BJ (cell line): Measurements from ENCODE around the gene DSCAML1. TPM values are rescaled to one million over a fixed set of nuclear protein-coding genes. Genes with fewer than 3 reads are reported as not detected.

Experiments used
- CTCF ChIA-PET: fragments of 350-600 bp; formaldehyde crosslinking; extraction: SDS; loops from one replicate; lab custom pipeline; 2021; ENCODE audit warnings: antibody characterized with exemption, inconsistent platforms; lab: Yijun Ruan, JAX
- POLR2A ChIA-PET: fragments of 300-600 bp; sonication (Branson Sonifier 250); formaldehyde crosslinking; extraction: SDS; loops from one replicate; lab custom pipeline; 2021; ENCODE audit warnings: antibody characterized with exemption; lab: Charles Lee
- DNase-seq: peaks from one replicate; pipeline ENCODE4 v3.0.0-alpha.2; 2011; ENCODE audit warnings: low read depth
- H3K27me3 ChIP-seq: 2 replicates; pipeline ENCODE4 v1.6.0; 2011; ENCODE audit warnings: low read length; ENCODE audit not compliant: control insufficient read depth, insufficient read depth
- H3K36me3 ChIP-seq: 2 replicates; pipeline ENCODE4 v1.5.1; 2011; ENCODE audit warnings: low read length; ENCODE audit not compliant: control insufficient read depth, insufficient read depth
- H3K4me3 ChIP-seq: 2 replicates; pipeline ENCODE4 v1.5.1; 2011; ENCODE audit warnings: low read depth, mild to moderate bottlenecking, control low read depth, low read length
- polyA plus RNA-seq: library from polyadenylated mRNA; depleted of rRNA; stranded (reverse); fragments of >200 nt; gene quantifications from 2 replicates; pipeline ENCODE4 v1.2.3, GENCODE V29; 2011
- TF ChIP-seq, protein P1 (sequence below): IDR thresholded peaks from 2 replicates; pipeline ENCODE4 v1.5.1; 2011; ENCODE audit warnings: low read depth, mild to moderate bottlenecking, control low read depth, inconsistent platforms, low read length, moderate library complexity; ENCODE audit not compliant: insufficient read depth

The DSCAML1 gene
- polyA plus RNA-seq, 1 experiment: not detected

DNA sequence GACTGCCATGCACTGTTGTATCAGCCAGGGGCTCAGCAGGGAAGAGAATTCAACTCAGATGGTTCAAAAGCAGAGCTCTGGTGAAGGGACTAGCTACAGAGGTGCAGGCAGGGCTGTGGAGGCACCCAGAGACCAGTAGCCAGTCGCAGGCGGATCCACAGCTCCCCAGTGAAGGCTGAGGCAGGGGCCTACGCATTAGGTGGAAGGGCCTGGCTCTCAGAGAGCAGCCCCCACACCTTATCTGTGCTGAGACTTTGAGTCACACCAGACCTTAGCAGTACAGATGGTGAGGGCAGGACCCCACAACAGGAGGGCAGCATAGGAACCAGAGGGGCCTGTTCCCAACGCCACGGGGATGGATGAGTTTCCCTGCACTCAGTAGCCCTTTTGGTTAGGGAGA, 189.6 kb downstream of the DSCAML1 start:
- Histone ChIP-seq H3K36me3 (no peaks in the 10 kb centered on the region), H3K27me3 (peaks cover 3% of the 10 kb centered on the region), H3K4me3 (no peak overlapping the region)
- DNase-seq: no peak
- ChIA-PET POLR2A (no interaction called here), CTCF (no interaction called here)
- TF ChIP-seq, protein P1, sequence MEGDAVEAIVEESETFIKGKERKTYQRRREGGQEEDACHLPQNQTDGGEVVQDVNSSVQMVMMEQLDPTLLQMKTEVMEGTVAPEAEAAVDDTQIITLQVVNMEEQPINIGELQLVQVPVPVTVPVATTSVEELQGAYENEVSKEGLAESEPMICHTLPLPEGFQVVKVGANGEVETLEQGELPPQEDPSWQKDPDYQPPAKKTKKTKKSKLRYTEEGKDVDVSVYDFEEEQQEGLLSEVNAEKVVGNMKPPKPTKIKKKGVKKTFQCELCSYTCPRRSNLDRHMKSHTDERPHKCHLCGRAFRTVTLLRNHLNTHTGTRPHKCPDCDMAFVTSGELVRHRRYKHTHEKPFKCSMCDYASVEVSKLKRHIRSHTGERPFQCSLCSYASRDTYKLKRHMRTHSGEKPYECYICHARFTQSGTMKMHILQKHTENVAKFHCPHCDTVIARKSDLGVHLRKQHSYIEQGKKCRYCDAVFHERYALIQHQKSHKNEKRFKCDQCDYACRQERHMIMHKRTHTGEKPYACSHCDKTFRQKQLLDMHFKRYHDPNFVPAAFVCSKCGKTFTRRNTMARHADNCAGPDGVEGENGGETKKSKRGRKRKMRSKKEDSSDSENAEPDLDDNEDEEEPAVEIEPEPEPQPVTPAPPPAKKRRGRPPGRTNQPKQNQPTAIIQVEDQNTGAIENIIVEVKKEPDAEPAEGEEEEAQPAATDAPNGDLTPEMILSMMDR: no peak

GRCh38 chr11:117606790-117607189, 190.2 kb downstream of the DSCAML1 start:
- Histone ChIP-seq H3K4me3 (no peak overlapping the region), H3K36me3 (no peaks in the 10 kb centered on the region), H3K27me3 (peaks cover 2% of the 10 kb centered on the region)
- POLR2A ChIA-PET: no interaction called here
- no peak for DNase-seq
- CTCF ChIA-PET: no interaction called here
- TF ChIP-seq, protein P1: no peak

- Histone ChIP-seq H3K27me3 (peaks cover 2% of the 10 kb centered on the region), H3K36me3 (no peaks in the 10 kb centered on the region), H3K4me3 (no peak overlapping the region)
- ChIA-PET POLR2A (no interaction called here), CTCF (no interaction called here)
- DNase-seq: no peak
- TF ChIP-seq, protein P1: no peak
These were observed 190.8 kb downstream of the DSCAML1 start for GRCh38 chr11:117606211-117606610.

DNA sequence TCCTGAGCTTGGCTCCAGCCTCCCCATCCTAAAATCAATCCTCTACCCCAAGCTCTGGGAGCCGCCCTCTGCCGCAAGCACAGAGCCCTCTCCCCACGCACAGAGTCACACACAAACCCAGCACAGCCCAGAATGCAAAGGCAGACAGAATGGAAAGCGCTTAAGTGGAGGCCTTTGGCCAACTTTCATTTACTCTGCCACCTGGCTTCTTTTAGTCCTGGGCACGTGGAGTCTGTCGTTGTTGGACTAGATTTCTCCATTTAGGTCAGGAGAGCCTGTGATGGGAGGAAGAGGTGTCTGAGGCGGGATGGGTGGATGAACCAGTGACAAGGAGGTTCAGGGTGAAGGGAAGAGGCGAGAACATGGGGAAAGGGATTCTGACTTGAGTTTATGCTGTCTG, 191.7 kb downstream of the DSCAML1 start:
- H3K27me3 ChIP-seq: peaks cover 2% of the 10 kb centered on the region
- no peak for DNase-seq
- no peaks in the 10 kb centered on the region for H3K36me3 ChIP-seq
- TF ChIP-seq, protein P1: no peak
- ChIA-PET POLR2A (no interaction called here), CTCF (no interaction called here)
- no peak overlapping the region for H3K4me3 ChIP-seq

- no peak overlapping the region for H3K4me3 ChIP-seq
- no peaks in the 10 kb centered on the region for H3K36me3 ChIP-seq
- CTCF ChIA-PET: no interaction called here
- DNase-seq: no peak
- TF ChIP-seq, protein P1: no peak
- H3K27me3 ChIP-seq: peaks cover 2% of the 10 kb centered on the region; the same call in 1 of the 2 replicates
- POLR2A ChIA-PET: no interaction called here
These were observed 192.6 kb downstream of the DSCAML1 start for GRCh38 chr11:117604336-117604995.
